Liver (tissue), 9 donors: ENCODE measurements around the gene CCDC93. TPM values are rescaled to one million over a fixed set of nuclear protein-coding genes. Genes with fewer than 3 reads are reported as not detected.

ENCODE experiments used
- DNase-seq: peaks from one replicate; pipeline ENCODE4 v3.0.0-alpha.2; 2017; ENCODE audit warnings: low spot score
- H3K27ac ChIP-seq, 2 donors: one replicate each; pipeline ENCODE4 v1.7.0; 2013; ENCODE audit warnings: inconsistent platforms in 2 of 2, low read length in 2 of 2, control low read depth in 1 of 2, low read depth in 1 of 2, mild to moderate bottlenecking in 1 of 2
- H3K27me3 ChIP-seq, 4 donors: one replicate each; pipeline versions ENCODE4 v1.6.1 to v1.7.0; 2013; ENCODE audit warnings: low read length in 3 of 4, inconsistent platforms in 1 of 4, mild to moderate bottlenecking in 1 of 4, moderate library complexity in 1 of 4; ENCODE audit not compliant: control insufficient read depth in 4 of 4, insufficient read depth in 4 of 4
- H3K36me3 ChIP-seq, 4 donors: one replicate each; pipeline versions ENCODE4 v1.6.1 to v1.7.0; 2013; ENCODE audit warnings: low read length in 3 of 4, mild to moderate bottlenecking in 3 of 4, low read depth in 1 of 4, moderate library complexity in 1 of 4; ENCODE audit not compliant: control insufficient read depth in 4 of 4, insufficient read depth in 3 of 4
- H3K4me1 ChIP-seq, 4 donors: one replicate each; pipeline versions ENCODE4 v1.6.1 to v1.7.0; 2013; ENCODE audit warnings: low read length in 3 of 4, mild to moderate bottlenecking in 3 of 4, moderate library complexity in 1 of 4; ENCODE audit not compliant: control insufficient read depth in 4 of 4, insufficient read depth in 4 of 4
- H3K4me3 ChIP-seq, 3 donors: one replicate each; pipeline versions ENCODE4 v1.6.1 to v1.7.0; 2013; ENCODE audit warnings: low read length in 3 of 3, control low read depth in 1 of 3, low read depth in 1 of 3, mild to moderate bottlenecking in 1 of 3
- H3K9ac ChIP-seq, 2 donors: one replicate each; pipeline ENCODE4 v1.7.0; 2013; ENCODE audit warnings: low read length in 2 of 2, mild to moderate bottlenecking in 2 of 2, moderate library complexity in 2 of 2, control low read depth in 1 of 2, low read depth in 1 of 2
- H3K9me3 ChIP-seq, 4 donors: one replicate each; pipeline versions ENCODE4 v1.6.1 to v1.7.0; 2013; ENCODE audit warnings: low read length in 3 of 4; ENCODE audit not compliant: control insufficient read depth in 4 of 4
- ATF3 ChIP-seq: IDR thresholded peaks from 2 replicates; pipeline ENCODE4 v1.6.1; 2016; ENCODE audit warnings: antibody characterized with exemption
- CTCF ChIP-seq: fragments of 150-350 bp; IDR thresholded peaks from 2 replicates; pipeline ENCODE4 v1.5.1; 2017; ENCODE audit warnings: improper control_type of control experiment, low read depth, low read length; ENCODE audit not compliant: missing input control
- EGR1 ChIP-seq, 2 donors: IDR thresholded peaks; 2 replicates each; pipeline ENCODE4 v1.6.1; 2016 to 2018; ENCODE audit warnings: antibody characterized with exemption in 2 of 2, low read depth in 2 of 2
- FOXA1 ChIP-seq: IDR thresholded peaks from 2 replicates; pipeline ENCODE4 v1.6.1; 2016; ENCODE audit warnings: antibody characterized with exemption
- FOXA2 ChIP-seq: IDR thresholded peaks from 2 replicates; pipeline ENCODE4 v1.6.1; 2016; ENCODE audit warnings: antibody characterized with exemption
- GABPA ChIP-seq, 2 donors: IDR thresholded peaks in 1 of 2; conservative IDR thresholded peaks in 1 of 2; 2 replicates each; pipeline ENCODE4 v1.6.1; 2016; ENCODE audit warnings: antibody characterized with exemption in 2 of 2, mild to moderate bottlenecking in 1 of 2, moderate library complexity in 1 of 2
- HNF4A ChIP-seq, 2 donors: conservative IDR thresholded peaks; 2 replicates each; pipeline ENCODE4 v1.6.1; 2016; ENCODE audit warnings: antibody characterized with exemption in 2 of 2, mild to moderate bottlenecking in 2 of 2
- HNF4G ChIP-seq: IDR thresholded peaks from 2 replicates; pipeline ENCODE4 v1.6.1; 2016; ENCODE audit warnings: antibody characterized with exemption
- JUND ChIP-seq, 2 donors: IDR thresholded peaks; 2 replicates each; pipeline ENCODE4 v1.6.1; 2016; ENCODE audit warnings: antibody characterized with exemption in 2 of 2
- MAX ChIP-seq: IDR thresholded peaks from 2 replicates; pipeline ENCODE4 v1.6.1; 2016; ENCODE audit warnings: antibody characterized with exemption
- NR2F2 ChIP-seq: IDR thresholded peaks from 2 replicates; pipeline ENCODE4 v1.6.1; 2016; ENCODE audit warnings: antibody characterized with exemption
- RAD21 ChIP-seq, 2 donors: IDR thresholded peaks; 2 replicates each; pipeline ENCODE4 v1.6.1; 2016; ENCODE audit warnings: antibody characterized with exemption in 2 of 2, mild to moderate bottlenecking in 2 of 2
- REST ChIP-seq: IDR thresholded peaks from 2 replicates; pipeline ENCODE4 v1.6.1; 2016; ENCODE audit warnings: antibody characterized with exemption, mild to moderate bottlenecking
- RXRA ChIP-seq, 2 donors: IDR thresholded peaks; 2 replicates each; pipeline ENCODE4 v1.6.1; 2017 to 2018; ENCODE audit warnings: antibody characterized with exemption in 2 of 2, mild to moderate bottlenecking in 1 of 2
- SP1 ChIP-seq: IDR thresholded peaks from 2 replicates; pipeline ENCODE4 v1.6.1; 2018; ENCODE audit warnings: antibody characterized with exemption, mild to moderate bottlenecking
- TAF1 ChIP-seq: conservative IDR thresholded peaks from 2 replicates; pipeline ENCODE4 v1.6.1; 2016; ENCODE audit warnings: antibody characterized with exemption, mild to moderate bottlenecking
- YY1 ChIP-seq: IDR thresholded peaks from 2 replicates; pipeline ENCODE4 v1.6.1; 2016; ENCODE audit warnings: antibody characterized with exemption, mild to moderate bottlenecking
- ZBTB33 ChIP-seq: IDR thresholded peaks from 2 replicates; pipeline ENCODE4 v1.6.1; 2016; ENCODE audit warnings: antibody characterized with exemption
- WGBS: extraction: QIAGEN DNeasy Blood & Tissue Kit; methylation state at CpG from one replicate; pipeline ENCODE4 v1.1.7; 2013; 5-methylcytosine and 5-hydroxymethylcytosine counted together
- polyA plus RNA-seq, 2 donors: library from polyadenylated mRNA; stranded (reverse) in 1 of 2; unstranded in 1 of 2; fragments of 200-250 nt in 1 of 2; fragments of >200 nt in 1 of 2; fragmentation: Nextera tagmentation in 1 of 2; extraction: Ambion mirVana in 1 of 2; gene quantifications; one replicate each; pipeline versions ENCODE4 v1.2.1 to v1.2.3, GENCODE V29; 2013 to 2015
- total RNA-seq, 2 donors: library from RNA; depleted of rRNA; stranded (reverse); fragments of >200 nt; gene quantifications; one replicate each; pipeline ENCODE4 v1.2.3, GENCODE V29; 2014
- donor health status: healthy.
- donor health status: healthy.
- donor health status: healthy.
- donor health status: healthy.
- donor health status: healthy.

Gene CCDC93
- total and polyA plus RNA-seq, 4 donors, result 4.0 to 14.2 (median 8.5) TPM

GRCh38 chr2:117949806-117950205 is 64.1 kb downstream of the CCDC93 start:
- H3K27me3 ChIP-seq, result no peaks in the 10 kb centered on the region
- 85% methylated on average over 5 of the region's 5 CpGs for WGBS
- TF ChIP-seq TAF1 (no peak), HNF4G (no peak), YY1 (no peak), RAD21 (IDR thresholded peaks at IDR 0.05) (no peak), NR2F2 (no peak), ZBTB33 (no peak), GABPA (IDR thresholded peaks at IDR 0.05 in 1 of 2, conservative IDR thresholded peaks at IDR 0.05 in 1 of 2) (no peak), ATF3 (no peak), CTCF (no peak), RXRA (IDR thresholded peaks at IDR 0.05) (no peak), FOXA1 (no peak), HNF4A (conservative IDR thresholded peaks at IDR 0.05) (no peak), SP1 (no peak), FOXA2 (no peak), REST (no peak), JUND (IDR thresholded peaks at IDR 0.05) (no peak), MAX (no peak), EGR1 (IDR thresholded peaks at IDR 0.05; ENCODE audit: low read depth in 2 of 2) (no peak)

GRCh38 chr2:117948615-117949014 is 65.3 kb downstream of the CCDC93 start:
- TF ChIP-seq GABPA (IDR thresholded peaks at IDR 0.05 in 1 of 2, conservative IDR thresholded peaks at IDR 0.05 in 1 of 2), result no peak
- TF ChIP-seq RXRA (IDR thresholded peaks at IDR 0.05), result no peak
- no peak for TF ChIP-seq MAX
- no peak for TF ChIP-seq HNF4A (conservative IDR thresholded peaks at IDR 0.05)
- Histone ChIP-seq H3K36me3 (peaks cover 4 to 86% (median 63%) of the 10 kb centered on the region in 4 donors), H3K4me1 (no peaks in the 10 kb centered on the region), H3K9ac (no peak overlapping the region), H3K27ac (no peak overlapping the region), H3K9me3 (no peaks in the 10 kb centered on the region), H3K27me3 (no peaks in the 10 kb centered on the region), H3K4me3 (no peak overlapping the region)
- 95% methylated on average over 1 of the region's 1 CpG for WGBS
- no peak for DNase-seq

More at GRCh38 chr2:117949806-117950205, 64.1 kb downstream of the CCDC93 start:
- no peaks in the 10 kb centered on the region for H3K4me1 ChIP-seq
- H3K4me3 ChIP-seq, result no peak overlapping the region
- H3K9me3 ChIP-seq, result no peaks in the 10 kb centered on the region
- H3K9ac ChIP-seq, result no peak overlapping the region
- DNase-seq, result no peak
- no peak overlapping the region for H3K27ac ChIP-seq
- peaks cover 4 to 87% (median 67%) of the 10 kb centered on the region in 4 donors for H3K36me3 ChIP-seq
